Measurements from ENCODE around the gene MUC22.

MUC22 gene

GRCh38 chr6:31038559-31038958 is 28.3 kb downstream of the MUC22 start:
- Mint-ChIP-seq H3K27me3 (ENCODE audit: low read depth) (peaks cover 17% of the 10 kb centered on the region), H3K36me3 (ENCODE audit: low read depth) (no peaks in the 10 kb centered on the region), H3K4me3 (no peak overlapping the region), H3K4me1 (peaks cover 29% of the 10 kb centered on the region), H3K27ac (no peak overlapping the region), H3K9me3 (no peaks in the 10 kb centered on the region)
- TF ChIP-seq, protein P1, sequence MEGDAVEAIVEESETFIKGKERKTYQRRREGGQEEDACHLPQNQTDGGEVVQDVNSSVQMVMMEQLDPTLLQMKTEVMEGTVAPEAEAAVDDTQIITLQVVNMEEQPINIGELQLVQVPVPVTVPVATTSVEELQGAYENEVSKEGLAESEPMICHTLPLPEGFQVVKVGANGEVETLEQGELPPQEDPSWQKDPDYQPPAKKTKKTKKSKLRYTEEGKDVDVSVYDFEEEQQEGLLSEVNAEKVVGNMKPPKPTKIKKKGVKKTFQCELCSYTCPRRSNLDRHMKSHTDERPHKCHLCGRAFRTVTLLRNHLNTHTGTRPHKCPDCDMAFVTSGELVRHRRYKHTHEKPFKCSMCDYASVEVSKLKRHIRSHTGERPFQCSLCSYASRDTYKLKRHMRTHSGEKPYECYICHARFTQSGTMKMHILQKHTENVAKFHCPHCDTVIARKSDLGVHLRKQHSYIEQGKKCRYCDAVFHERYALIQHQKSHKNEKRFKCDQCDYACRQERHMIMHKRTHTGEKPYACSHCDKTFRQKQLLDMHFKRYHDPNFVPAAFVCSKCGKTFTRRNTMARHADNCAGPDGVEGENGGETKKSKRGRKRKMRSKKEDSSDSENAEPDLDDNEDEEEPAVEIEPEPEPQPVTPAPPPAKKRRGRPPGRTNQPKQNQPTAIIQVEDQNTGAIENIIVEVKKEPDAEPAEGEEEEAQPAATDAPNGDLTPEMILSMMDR (IDR thresholded peaks at IDR 0.05; ENCODE audit: unreplicated experiment in 3 of 3): no peak

DNA sequence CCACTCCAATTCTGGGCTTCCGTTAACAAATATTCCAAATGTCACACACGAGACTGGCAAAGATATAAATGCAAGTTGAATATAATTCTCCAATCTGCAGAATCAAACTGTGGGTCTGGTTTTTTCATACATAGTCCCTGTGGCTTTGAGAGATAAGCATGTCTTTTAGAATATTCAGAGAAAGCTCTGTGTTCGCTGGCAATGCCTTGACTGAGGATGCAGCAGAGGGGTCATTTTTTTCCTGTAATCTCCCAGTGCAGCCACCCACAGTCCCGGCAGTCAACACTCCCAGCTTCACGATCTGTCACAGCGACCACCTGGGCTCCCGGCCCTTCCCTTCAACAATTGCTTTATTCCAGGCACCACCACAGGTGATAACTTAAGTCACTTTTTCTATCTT is 30.5 kb downstream of the MUC22 start:
- no peaks in the 10 kb centered on the region for H3K36me3 Mint-ChIP-seq (ENCODE audit: low read depth)
- H3K27ac Mint-ChIP-seq: peak overlapping the region in 1 of 3 experiments; percentile 40
- peaks cover 26% of the 10 kb centered on the region for H3K27me3 Mint-ChIP-seq (ENCODE audit: low read depth)
- no peaks in the 10 kb centered on the region for H3K9me3 Mint-ChIP-seq
- no peak overlapping the region for H3K4me3 Mint-ChIP-seq
- H3K4me1 Mint-ChIP-seq: peaks cover 31% of the 10 kb centered on the region
- TF ChIP-seq, protein P1 (IDR thresholded peaks at IDR 0.05; ENCODE audit: unreplicated experiment in 3 of 3): no peak

DNA sequence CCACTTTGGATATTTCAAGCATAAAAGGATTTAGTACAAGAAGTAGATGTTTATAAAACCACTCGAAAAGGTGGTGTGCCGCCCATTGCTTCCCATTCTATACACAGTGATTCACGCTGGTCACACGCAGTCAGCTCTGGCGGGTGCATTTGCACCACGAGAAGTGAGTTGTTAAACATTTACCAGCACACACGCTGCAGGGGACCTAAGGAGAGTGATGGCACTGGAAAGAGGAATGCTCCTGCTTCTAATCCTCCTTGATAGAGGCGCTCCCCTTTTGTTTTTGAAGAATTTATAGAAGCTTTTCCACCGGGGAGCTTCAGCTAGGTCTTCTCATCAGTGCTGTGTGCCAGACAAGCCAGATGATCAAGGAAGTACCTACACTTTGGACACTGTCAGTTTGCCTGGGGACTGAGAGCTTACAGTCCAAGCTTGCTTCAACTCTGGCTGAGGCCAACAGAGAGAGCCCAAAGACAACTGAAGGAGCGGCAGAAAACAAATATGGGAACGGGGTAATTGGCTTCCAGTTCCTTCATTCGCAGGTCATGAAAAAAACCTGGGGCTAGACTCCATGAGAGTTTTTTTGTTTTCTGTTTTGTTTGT is 31.2 kb downstream of the MUC22 start:
- TF ChIP-seq, protein P1 (IDR thresholded peaks at IDR 0.05; ENCODE audit: unreplicated experiment in 3 of 3): no peak
- H3K36me3 Mint-ChIP-seq (ENCODE audit: low read depth): no peaks in the 10 kb centered on the region
- H3K4me3 Mint-ChIP-seq: no peak overlapping the region
- H3K9me3 Mint-ChIP-seq: no peaks in the 10 kb centered on the region
- H3K4me1 Mint-ChIP-seq: peaks cover 35% of the 10 kb centered on the region
- peaks cover 26% of the 10 kb centered on the region for H3K27me3 Mint-ChIP-seq (ENCODE audit: low read depth)
- H3K27ac Mint-ChIP-seq: peak overlapping the region in 2 of 3 experiments; percentile 40 to 51

DNA sequence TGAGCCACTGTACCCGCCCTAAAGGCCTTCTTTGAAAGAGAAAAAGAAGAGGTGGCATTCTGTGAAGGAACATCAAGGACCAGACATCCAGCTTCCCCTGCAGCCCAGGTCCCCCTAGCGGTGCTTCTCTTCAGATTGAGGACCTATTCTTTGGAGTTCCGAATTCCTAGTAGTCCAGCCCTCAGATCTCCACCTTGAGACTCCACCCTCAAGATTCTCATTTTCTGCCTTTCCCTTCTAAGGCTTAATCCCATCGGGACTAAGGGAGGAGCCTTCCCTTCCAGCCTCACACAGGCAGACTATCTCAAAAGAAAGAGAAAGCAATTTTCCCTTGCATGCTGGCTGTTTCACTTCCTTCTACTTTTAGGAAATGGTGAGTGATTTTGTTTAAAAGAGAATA is 32.5 kb downstream of the MUC22 start:
- Mint-ChIP-seq H3K27me3 (ENCODE audit: low read depth) (peaks cover 26% of the 10 kb centered on the region), H3K4me1 (peaks cover 24% of the 10 kb centered on the region), H3K36me3 (ENCODE audit: low read depth) (no peaks in the 10 kb centered on the region), H3K4me3 (no peak overlapping the region), H3K27ac (peak overlapping the region in 2 of 3 experiments; percentile 26 to 36), H3K9me3 (no peaks in the 10 kb centered on the region)
- TF ChIP-seq, protein P1 (IDR thresholded peaks at IDR 0.05; ENCODE audit: unreplicated experiment in 3 of 3): peak; percentile 40 to 47 (median 44)

GRCh38 chr6:31048099-31048498 is 37.8 kb downstream of the MUC22 start:
- peaks cover 8% of the 10 kb centered on the region for H3K4me1 Mint-ChIP-seq

More at GRCh38 chr6:31048099-31048498, 37.8 kb downstream of the MUC22 start:
- H3K36me3 Mint-ChIP-seq (ENCODE audit: low read depth): no peaks in the 10 kb centered on the region
- peaks cover 19% of the 10 kb centered on the region for H3K27me3 Mint-ChIP-seq (ENCODE audit: low read depth)
- TF ChIP-seq, protein P1 (IDR thresholded peaks at IDR 0.05; ENCODE audit: unreplicated experiment in 3 of 3): no peak
- no peaks in the 10 kb centered on the region for H3K9me3 Mint-ChIP-seq
- no peak overlapping the region for H3K27ac Mint-ChIP-seq
- no peak overlapping the region for H3K4me3 Mint-ChIP-seq

All from nephron (organoid).